ENCODE data around the gene WDR18. TPM values are rescaled to one million over a fixed set of nuclear protein-coding genes. Genes with fewer than 3 reads are reported as not detected.

The WDR18 gene
- total RNA-seq, 4 donors from 2014 or later: 13.6 to 34.9 (median 17.3) TPM

DNA sequence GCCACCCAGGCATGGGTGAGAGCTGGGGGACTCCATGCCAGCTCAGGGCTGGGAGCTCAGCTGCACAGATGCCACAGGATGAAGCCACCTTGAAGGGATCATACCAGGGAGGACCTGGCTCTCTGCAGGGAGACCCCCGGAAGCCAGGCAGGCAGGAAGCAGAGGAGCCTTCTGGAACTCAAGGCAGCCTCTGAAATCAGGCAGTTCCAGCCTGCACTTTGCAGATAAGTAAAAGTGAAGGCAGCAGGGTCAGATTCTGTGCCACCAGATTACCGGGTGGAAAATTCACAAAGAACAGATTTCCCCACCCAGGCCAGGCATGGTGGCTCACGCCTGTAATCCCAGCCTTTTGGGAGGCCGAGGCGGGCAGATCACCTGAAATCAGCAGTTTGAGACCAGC is 34.2 kb downstream of the WDR18 start:
- Histone ChIP-seq H3K4me3 (no peak overlapping the region), H3K36me3 (no peaks in the 10 kb centered on the region), H3K4me1 (peaks cover 6 to 39% of the 10 kb centered on the region in 2 donors), H3K27me3 (no peaks in the 10 kb centered on the region), H3K27ac (no peak overlapping the region), H3K9me3 (no peaks in the 10 kb centered on the region)
- intact Hi-C loops (cut with DNase I; ENCODE audit: low total_unique reads): loop anchor here (5.0 kb wide), 1 partner anchor 174 kb away; no protein-coding TSS in a partner anchor
- TF ChIP-seq, protein P1, sequence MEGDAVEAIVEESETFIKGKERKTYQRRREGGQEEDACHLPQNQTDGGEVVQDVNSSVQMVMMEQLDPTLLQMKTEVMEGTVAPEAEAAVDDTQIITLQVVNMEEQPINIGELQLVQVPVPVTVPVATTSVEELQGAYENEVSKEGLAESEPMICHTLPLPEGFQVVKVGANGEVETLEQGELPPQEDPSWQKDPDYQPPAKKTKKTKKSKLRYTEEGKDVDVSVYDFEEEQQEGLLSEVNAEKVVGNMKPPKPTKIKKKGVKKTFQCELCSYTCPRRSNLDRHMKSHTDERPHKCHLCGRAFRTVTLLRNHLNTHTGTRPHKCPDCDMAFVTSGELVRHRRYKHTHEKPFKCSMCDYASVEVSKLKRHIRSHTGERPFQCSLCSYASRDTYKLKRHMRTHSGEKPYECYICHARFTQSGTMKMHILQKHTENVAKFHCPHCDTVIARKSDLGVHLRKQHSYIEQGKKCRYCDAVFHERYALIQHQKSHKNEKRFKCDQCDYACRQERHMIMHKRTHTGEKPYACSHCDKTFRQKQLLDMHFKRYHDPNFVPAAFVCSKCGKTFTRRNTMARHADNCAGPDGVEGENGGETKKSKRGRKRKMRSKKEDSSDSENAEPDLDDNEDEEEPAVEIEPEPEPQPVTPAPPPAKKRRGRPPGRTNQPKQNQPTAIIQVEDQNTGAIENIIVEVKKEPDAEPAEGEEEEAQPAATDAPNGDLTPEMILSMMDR (IDR thresholded peaks at IDR 0.05): no peak
- TF ChIP-seq POLR2A (IDR thresholded peaks at IDR 0.05): no peak
- no peak for DNase-seq

DNA sequence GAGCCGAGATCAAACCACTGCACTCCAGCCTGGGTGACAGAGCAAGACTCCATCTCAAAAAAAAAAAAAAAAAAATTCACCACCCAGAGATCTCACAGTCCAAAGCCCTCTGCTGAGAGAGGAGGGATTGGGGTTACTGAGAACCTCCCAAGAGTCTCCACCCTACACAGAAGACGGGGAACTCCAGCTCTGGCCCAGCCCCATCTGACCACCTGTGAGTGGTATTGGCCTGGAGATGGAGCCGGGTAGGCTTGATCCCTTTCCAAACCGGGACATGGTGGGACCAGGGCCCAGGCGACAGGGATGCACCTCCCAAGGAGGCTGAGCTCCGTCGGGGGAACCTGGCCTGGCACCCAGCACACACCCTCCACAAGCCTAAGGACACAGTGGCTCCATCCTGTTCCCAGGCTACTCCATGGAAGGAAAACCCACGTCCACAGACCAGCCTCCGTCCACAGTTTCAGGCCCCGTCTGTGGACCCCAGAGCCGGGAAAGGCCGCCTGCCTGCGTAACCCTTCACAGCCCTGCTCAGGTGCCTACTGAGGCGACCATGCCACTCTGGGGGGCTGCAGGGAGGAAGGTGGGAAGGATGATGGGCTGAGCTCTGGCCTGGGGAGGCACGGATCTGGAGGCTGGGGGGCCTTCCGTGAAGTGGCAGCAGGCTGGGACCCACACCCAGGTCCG is 34.9 kb downstream of the WDR18 start:
- peaks cover 6 to 39% of the 10 kb centered on the region in 2 donors for H3K4me1 ChIP-seq
- H3K27me3 ChIP-seq: no peaks in the 10 kb centered on the region
- no peak overlapping the region for H3K27ac ChIP-seq
- H3K9me3 ChIP-seq: no peaks in the 10 kb centered on the region
- H3K36me3 ChIP-seq: no peaks in the 10 kb centered on the region
- H3K4me3 ChIP-seq: peak overlapping the region; percentile 72 to 90
- intact Hi-C loops (cut with DNase I; ENCODE audit: low total_unique reads): loop anchor here (5.0 kb wide), 1 partner anchor 173 kb away; no protein-coding TSS in a partner anchor
- no peak for DNase-seq
- TF ChIP-seq, protein P1 (IDR thresholded peaks at IDR 0.05): no peak
- TF ChIP-seq POLR2A (IDR thresholded peaks at IDR 0.05): no peak

- H3K36me3 ChIP-seq: no peaks in the 10 kb centered on the region
- intact Hi-C loops (cut with DNase I; ENCODE audit: low total_unique reads): loop anchor here (5.0 kb wide), 1 partner anchor 173 kb away; no protein-coding TSS in a partner anchor
Observed at GRCh38 chr19:1019616-1019961, 35.4 kb downstream of the WDR18 start.

GRCh38 chr19:1019980-1020867 is 36.1 kb downstream of the WDR18 start:
- Histone ChIP-seq H3K36me3 (no peaks in the 10 kb centered on the region), H3K4me3 (peak overlapping the region; percentile 72 to 90), H3K27ac (peak overlapping the region; percentile 90 to 95), H3K27me3 (no peaks in the 10 kb centered on the region), H3K9me3 (no peaks in the 10 kb centered on the region), H3K4me1 (peaks cover 6 to 39% of the 10 kb centered on the region in 2 donors)
- no peak for TF ChIP-seq POLR2A (IDR thresholded peaks at IDR 0.05)
- TF ChIP-seq, protein P1 (IDR thresholded peaks at IDR 0.05): no peak
- peak; percentile 56 for DNase-seq
- intact Hi-C loops (cut with DNase I; ENCODE audit: low total_unique reads): loop anchor here (5.0 kb wide), 1 partner anchor 172 kb away; no protein-coding TSS in a partner anchor

More at GRCh38 chr19:1019616-1019961, 35.4 kb downstream of the WDR18 start:
- no peak overlapping the region for H3K27ac ChIP-seq
- DNase-seq: no peak
- H3K4me1 ChIP-seq: peaks cover 6 to 39% of the 10 kb centered on the region in 2 donors
- H3K4me3 ChIP-seq: peak overlapping the region; percentile 72 to 90
- TF ChIP-seq, protein P1 (IDR thresholded peaks at IDR 0.05): no peak
- no peak for TF ChIP-seq POLR2A (IDR thresholded peaks at IDR 0.05)
- no peaks in the 10 kb centered on the region for H3K27me3 ChIP-seq
- no peaks in the 10 kb centered on the region for H3K9me3 ChIP-seq

Measured in uterus (tissue), 4 donors.